Renal cortical epithelial cell (primary cell): ENCODE data around the gene FBXL13. TPM values are rescaled to one million over a fixed set of nuclear protein-coding genes. Genes with fewer than 3 reads are reported as not detected.
"Not testable (repeated sequence)": the region's sequence is repeated elsewhere in the genome, so short reads cannot be mapped to it uniquely, and the experiment has no call there.

Experiments
- DNase-seq: peaks from one replicate; pipeline ENCODE4 v3.0.0-alpha.2; 2011; ENCODE audit warnings: low read depth
- total RNA-seq: library from RNA; depleted of rRNA; stranded (reverse); fragments of >200 nt; gene quantifications from 2 replicates; pipeline ENCODE4 v1.2.3, GENCODE V29; 2014

FBXL13 gene
- total RNA-seq, 1 donor from 2014 or later: 4.3 TPM

DNA sequence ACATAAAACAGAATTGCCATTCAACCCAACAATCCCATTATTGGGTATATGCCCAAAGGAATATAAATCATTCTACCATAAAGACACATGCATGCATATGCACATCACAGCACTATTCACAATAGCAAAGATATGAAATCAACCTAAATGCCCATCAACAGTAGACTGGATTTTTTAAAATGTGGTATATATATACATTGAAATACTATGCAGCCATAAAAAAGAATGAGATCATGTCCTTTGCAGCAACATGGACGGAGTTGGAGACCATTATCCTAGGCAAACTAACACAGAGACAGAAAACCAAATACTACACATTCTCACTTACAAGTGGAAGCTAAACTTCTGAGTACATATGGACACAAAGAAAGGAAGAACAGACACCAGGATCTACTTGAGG lies 51.0 kb downstream of the FBXL13 start:
- not testable (repeated sequence) for DNase-seq

DNA sequence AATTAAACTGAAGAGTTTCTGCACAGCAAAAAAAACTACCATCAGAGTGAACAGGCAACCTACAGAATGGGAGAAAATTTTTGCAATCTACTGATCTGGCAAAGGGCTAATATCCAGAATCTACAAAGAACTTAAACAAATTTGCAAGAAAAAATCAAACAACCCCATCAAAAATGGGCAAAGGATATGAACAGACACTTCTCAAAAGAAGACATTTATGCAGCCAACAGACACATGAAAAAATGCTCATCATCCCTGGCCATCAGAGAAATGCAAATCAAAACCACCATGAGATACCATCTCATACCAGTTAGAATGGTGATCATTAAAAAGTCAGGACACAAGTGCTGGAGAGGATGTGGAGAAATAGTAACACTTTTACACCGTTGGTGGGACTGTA lies 53.1 kb downstream of the FBXL13 start:
- DNase-seq: not testable (repeated sequence)

DNA sequence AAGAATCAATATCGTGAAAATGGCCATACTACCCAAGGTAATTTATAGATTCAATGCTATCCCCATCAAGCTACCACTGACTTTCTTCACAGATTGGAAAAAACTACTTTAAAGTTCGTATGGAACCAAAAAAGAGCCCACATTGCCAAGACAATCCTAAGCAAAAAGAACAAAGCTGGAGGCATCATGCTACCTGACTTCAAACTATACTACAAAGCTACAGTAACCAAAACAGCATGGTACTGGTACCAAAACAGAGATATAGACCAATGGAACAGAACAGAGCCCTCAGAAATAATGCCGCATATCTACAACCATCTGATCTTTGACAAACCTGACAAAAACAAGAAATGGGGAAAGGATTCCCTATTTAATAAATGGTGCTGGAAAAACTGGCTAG lies 53.7 kb downstream of the FBXL13 start:
- DNase-seq: not testable (repeated sequence)

DNA sequence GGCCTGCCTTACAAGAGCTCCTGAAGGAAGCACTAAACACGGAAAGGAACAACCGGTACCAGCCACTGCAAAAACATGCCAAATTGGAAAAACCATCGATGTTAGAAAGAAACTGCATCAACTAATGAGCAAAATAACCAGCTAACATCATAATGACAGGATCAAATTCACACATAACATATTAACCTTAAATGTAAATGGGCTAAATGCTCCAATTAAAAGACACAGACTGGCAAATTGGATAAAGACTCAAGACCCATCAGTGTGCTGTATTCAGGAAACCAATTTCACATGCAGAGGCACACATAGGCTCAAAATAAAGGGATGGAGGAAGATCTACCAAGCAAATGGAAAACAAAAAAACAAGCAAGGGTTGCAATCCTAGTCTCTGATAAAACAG lies 56.3 kb downstream of the FBXL13 start:
- DNase-seq: not testable (repeated sequence)

DNA sequence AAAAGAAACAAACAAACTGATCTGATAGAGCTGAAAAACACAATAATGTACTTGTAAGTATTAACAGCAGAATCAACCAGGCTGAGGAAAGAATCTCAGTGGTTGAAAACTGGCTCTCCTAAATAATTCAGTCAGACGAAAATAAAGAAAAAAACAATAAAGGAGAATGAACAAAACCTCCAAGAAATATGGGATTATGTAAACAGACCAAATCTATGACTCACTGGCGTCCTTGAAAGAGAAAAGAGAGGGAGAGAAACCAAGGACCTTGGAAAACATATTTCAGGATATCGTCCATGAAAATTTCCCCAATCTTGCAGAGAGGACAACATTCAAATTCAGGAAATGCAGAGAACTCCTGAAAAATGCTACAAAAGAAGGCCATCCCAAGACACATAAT lies 62.9 kb downstream of the FBXL13 start:
- no peak for DNase-seq

DNA sequence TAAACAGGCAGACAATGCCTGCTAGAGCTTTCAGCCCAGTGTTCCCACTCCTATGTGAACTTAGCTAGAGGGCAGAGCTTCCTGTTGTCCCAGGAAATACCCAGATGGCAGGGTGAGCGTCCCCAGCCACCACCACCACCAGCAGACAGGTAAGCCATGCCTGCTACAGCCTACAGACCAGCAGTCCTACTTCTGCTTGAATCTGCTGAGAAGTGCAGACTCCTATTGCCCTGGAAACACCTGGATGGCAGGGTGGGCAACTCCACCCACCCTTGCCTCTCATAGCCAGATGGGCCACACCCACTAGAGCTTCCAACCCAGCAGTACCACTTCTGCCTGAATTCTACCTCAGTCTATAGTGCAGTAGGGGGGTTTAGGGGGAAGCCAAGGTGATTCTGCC lies 64.4 kb downstream of the FBXL13 start:
- no peak for DNase-seq

DNA sequence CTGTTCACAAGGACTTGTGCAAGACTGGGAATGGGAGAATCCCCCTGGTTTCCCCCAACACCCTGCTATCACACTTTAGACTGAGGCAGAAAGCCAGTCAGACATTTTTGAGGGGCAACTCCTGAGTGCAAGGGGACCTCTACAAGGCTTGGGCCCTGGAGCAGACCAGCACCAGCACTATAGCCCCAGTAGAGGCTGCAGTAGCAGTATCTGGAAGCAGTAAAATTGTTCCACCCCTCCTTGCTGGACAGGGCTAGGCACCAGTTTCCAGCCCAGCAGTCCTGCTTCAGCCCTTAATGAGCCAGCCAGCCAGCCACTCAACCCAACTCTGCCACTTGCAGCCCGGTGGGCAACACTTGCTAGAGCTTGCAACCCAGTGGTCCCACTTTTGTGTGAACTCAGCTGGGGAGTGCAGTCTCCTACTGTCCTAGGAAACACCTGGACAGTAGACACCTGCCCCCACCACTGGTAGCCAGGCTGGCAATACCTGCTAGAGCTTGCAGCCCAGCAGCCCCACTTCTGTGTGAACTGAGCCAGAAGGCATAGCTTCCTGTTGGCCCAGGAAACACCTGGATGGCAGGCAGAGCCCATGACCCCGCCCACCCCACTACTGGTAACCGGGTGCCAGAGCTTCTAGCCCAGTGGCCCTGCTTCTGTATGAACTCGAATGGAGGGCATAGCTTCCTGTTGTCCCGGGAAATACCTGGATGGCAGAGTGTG lies 65.0 kb downstream of the FBXL13 start:
- no peak for DNase-seq

DNA sequence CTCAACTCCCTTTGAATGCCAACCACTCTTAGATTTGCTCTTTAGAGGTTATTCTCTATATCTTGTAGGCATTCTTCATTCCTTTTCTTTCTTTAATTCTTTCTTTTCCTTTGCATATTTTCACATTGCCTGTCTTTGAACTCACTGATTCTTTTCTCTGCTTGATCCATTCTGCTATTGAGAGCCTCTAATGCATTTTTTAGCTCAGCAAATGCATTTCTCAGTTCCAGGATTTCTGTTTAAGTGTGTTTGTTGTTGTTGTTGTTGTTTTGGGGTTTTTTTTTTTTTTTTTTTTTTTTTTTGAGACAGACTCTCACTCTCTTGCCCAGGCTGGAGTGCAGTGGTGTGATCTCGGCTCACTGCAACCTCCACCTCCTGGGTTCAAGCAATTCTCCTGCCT lies 71.6 kb downstream of the FBXL13 start:
- DNase-seq: no peak

DNA sequence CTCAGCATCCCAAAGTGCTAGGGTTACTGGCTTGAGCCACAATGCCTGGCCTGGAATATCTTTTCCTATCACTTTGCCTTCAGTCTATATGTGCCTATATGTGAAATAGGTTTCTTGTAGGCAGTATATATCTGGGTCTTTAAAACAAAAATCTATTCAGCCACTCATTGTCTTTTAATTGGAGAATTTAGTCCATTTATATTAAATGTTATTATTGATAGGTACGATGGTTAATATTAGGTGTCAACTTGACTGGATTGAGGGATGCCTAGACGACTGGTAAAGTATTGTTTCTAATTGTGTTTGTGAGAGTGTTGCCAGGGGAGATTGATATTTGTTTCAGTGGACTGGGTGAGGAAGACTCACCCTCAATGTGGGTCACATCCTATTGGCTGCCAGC lies 73.4 kb downstream of the FBXL13 start:
- DNase-seq: no peak

DNA sequence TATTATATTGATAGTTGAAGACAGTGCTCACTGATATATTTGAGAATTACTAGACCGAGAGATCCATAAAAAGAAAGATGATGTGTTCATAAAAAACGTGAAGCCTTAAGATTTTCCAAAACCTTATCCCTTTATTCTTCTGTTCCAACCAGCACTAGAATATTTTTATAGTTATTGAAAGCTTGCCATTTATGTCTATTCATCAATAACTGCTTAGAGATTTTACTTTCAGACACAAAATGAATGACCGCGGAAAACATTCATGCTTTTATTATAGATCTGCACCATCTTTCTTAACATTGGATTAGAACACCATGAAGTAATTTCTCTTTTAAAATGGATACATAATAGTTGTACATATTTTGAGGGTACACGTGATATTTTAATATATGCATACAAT lies 77.6 kb downstream of the FBXL13 start:
- no peak for DNase-seq

DNA sequence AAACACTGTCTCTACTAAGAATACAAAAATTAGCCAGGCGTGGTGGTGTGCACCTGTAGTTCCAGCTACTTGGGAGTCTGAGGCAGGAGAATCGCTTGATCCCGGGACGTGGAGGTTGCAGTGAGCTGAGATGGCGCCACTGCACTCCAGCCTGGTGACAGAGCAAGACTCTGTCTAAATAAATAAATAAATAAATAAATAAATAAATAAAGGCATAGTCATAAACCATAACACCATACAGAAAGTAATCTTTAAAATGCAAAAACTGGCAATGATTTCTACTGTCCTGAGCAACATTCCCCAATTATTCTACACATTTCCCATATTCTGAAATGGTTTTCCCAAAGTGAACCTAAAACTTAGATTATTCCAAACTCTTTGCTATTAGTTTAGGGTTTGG lies 79.0 kb downstream of the FBXL13 start:
- DNase-seq: not testable (repeated sequence)

DNA sequence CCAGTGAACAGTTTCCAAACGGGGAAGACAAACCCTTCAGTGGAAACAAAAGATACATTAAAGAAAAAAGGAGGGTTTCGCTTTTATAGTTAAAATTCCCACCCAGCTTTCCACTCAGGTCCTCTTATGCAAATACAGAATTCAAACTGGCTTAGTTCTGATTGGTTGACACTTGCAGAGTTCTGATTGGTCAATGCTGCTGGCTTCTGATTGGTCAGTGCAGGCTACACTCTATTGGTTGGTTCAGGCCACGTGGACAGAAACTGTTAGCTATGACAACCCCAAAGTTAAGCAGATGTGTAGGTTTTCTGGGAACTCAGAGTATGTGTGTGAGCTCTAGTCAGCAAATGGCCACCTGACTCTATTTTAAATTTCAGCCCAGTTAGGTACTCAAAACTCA lies 80.0 kb downstream of the FBXL13 start:
- DNase-seq: no peak

DNA sequence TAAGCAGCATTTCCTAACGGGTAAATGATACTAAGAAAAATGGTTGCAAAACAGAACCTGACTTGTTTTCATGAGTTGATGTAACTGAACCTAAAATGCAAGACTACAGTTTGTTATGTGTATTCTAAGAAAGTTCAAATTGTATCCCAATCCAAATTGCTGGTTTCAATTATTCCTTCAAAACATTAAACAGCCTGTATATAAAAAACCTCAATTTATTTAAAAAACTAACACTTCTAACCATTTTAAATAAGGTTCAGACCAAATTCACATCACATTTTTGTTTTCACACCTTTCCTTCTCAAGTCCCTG lies 80.9 kb downstream of the FBXL13 start:
- DNase-seq: no peak

DNA sequence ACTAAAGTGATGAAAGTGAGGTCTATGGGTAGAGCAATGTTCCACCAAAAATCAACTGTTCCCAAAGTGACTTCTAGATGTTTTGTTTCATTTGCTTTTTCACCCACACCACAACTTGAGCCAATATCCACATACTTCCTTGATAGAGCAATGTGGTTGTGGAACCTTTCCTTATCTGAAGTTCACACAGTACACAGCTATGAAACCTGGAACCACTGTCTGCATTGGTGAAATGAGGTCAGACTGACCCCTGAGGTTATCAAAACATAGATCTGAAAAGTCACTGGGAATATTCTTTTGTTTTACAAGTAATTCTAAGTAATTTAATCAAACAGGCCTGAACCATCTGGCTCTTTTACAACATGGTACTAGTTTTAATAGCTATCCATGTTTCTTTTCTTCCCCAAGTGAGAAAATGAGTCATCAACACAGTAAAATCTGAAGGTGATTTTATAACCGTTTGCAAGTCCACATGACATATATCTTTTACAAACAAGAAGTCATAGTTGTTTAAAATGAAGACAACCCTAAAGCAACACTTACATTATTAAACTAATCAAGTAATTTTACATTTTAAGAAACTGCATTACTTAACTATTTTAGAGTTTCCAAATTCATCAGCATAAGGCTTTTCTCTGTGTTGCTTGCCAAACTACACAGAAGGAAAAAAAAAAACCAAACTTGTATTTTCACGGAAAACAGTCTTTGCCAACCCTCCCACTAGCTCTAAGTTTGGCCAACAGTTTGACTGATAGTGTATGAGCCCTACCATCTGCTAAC lies 81.5 kb downstream of the FBXL13 start:
- DNase-seq: peak; percentile 82

DNA sequence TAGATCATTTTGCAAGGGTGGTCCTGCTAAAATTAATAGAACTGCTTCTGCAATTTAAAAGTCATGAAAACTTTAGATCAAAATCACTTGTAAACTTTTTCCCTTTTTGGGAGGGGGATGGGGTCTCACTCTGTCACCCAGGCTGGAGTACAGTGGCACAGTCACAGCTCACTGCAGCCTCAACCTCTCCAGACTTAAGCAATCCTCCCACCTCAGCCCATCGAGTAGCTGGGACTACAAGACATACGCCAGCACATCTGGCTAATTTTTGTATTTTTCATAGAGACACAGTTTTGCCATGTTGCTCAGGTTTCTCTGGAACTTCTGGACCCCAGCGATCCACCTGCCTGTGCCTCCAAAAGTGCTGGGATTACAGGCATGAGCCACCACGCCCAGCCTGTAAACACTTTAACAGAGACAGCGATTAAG lies 82.1 kb downstream of the FBXL13 start:
- no peak for DNase-seq

DNA sequence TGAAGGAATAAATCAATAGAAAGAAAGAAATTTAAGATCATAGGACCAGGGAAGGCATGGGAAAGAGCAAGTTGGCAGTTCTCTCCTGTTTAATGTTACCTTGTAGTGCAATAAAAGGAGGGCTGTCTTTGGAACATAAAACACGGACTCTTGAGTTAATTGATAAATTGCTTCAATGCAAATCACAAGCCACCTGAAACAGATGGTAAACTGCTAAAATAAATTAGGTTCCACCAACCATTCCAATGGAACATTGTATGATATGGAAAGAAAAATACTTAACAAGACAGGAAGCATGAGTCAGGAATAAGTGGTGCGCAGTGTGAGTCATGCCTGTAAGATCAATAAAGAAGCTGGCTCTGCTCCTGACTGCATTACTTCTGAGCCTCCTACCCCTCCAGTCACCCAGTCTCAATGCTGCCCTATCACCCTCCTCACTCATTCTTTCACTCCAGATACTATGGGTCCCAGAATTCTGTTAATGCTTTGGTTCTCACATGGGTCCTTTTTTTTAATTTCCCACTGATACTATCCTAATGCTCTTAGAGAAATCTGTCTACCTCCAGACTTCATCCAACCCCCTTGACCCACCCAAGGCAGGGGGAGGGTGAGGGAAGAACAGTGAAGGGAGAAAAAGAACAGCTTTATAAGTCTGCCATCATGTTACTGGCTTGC lies 82.9 kb downstream of the FBXL13 start:
- DNase-seq: peak; percentile 97

DNA sequence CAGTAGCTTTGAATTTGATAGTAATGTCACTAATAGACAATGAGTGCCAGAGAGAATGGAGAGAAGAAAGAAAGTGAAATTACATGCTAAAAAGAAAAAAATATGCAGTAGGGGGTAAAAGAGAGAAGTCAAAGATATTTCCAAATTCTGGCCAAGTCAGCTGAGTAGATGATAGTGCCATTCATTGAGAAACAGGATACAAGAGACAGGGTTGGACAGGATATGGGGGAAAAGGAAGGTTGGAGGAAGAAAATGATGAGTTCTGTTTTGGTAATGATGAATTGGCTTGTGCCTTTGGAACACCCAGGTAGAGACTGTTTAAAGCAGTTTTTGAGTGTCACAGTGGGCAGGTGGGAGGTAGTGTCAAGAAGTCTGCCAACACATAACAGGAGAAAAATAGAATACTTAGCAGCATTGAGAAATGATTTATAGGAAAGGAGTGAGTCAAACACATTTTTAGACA lies 83.5 kb downstream of the FBXL13 start:
- DNase-seq: no peak

DNA sequence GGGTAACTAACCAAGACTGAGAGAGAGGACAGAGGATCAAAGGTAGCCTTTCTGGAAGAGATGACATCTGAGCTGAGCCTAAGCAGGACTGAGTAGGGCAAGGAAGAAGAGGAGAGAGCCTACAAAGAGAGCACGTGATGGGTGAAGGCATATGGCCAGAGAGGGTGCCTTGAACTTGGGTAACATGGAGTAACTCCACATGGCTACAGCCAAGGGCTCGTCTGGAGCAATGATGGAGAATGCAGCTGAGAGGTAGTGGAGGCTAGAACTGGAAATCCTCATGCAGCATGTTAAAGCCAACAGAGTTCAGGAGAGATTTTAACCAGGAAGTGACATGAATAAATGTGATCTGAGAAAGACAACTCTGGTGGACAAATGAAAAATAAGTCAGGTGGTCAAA lies 84.0 kb downstream of the FBXL13 start:
- no peak for DNase-seq

DNA sequence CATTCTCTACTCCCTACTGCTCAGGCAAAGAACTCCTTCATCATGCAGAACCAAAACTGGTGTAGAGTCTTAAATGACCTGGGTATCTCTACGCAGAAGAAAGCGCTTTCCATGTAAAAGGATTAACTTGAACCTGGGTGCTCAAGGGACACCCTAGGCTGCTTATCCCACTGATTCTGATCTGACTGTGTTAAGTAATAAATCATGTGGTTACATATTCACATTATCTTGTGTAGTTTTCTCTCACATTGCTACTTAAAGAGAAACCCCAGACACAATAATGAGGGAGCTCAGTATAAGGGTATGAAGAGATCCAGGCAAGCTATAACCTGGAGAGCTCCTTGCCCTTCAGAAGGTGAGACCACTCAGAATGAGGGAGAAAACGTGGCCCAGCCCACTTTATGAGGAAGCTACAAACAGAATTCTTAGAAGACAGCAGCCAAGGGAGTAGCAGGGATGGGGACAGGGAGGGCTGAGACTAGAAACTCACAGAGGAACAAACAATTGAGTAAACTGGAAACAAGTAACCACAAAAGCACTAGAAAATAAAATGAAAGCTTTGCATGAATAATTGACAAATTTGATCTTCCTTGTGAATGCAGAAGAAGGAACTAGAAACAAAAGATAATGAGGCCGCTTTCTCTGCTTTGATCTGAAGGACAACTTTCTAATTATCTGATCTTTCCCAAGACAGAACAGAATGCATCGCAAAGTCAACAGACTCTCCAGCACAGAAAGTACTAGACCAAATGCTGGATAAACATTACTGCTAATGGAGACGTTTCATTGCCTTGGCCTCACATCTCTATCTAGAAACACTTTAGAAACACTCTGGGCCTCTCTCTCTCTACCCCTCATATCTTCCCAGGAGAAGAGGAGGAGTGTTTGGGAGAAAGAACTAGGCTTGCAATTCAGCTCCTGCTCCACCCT lies 85.7 kb downstream of the FBXL13 start:
- no peak for DNase-seq

DNA sequence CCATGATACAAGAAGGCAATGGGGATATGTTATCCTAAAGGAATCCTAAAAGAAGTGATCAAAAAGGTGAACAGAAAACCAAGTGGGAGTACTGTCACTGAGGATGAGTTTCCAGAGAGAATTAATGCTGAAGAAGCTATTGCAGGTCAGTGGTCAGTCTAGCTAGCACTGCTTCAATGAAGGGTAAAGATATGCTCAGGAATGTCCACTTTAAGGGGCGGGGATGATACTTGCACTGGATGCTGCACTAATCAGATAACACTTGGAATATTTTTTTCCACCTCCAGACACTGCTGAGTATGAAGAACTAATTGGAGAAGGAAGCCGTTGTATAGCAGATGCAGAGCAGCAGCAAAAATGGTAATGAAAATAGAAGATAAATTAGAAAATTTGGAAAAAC lies 86.5 kb downstream of the FBXL13 start:
- no peak for DNase-seq

DNA sequence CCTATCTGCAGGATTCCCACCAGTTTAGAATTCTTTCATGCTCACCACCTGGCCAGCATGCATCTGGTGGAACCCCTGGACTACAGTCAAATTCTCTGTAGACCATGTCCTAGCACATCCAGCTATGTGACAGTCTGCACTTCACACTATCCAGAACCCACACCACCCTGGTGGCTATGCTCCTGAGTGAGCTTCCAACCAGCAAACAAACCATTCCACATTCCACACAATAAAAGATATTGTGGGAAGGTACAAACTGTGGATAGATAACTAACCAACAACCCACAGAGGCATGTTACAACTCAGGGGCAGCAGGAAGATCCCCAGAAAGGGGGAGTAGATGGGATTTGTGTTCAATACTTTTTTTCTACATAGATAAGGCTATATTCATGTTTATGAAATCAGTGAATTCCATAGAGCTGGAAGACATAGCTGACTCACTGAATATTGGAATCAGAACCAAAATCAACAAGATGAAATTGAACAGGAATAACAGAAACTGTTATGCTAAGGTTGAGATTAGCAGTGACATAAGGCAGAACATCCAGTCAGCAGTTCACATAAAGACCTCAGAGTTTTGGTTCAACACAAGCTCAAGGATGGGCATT lies 89.3 kb downstream of the FBXL13 start:
- DNase-seq: no peak
